Astrocyte (in vitro differentiated cells and primary cell): ENCODE data around the gene MT1HL1. TPM values are rescaled to one million over a fixed set of nuclear protein-coding genes. Genes with fewer than 3 reads are reported as not detected.

Experiments used
- DNase-seq: peaks from one replicate; pipeline ENCODE4 v3.0.0-alpha.2; 2010; ENCODE audit warnings: low read depth
- FAIRE-seq: peaks from 2 replicates; lab custom pipeline; 2011; peaks lifted over from hg19 to GRCh38; lab: Jason Lieb, UNC
- H2AFZ ChIP-seq: 2 replicates; pipeline ENCODE4 v1.6.0; 2012; ENCODE audit warnings: low read depth, low read length, inconsistent platforms
- H3K27ac ChIP-seq: 2 replicates; pipeline ENCODE4 v1.5.1; 2011; ENCODE audit warnings: low read depth, low read length, inconsistent platforms
- H3K27me3 ChIP-seq: 2 replicates; pipeline ENCODE4 v1.6.0; 2011; ENCODE audit warnings: low read length, inconsistent platforms; ENCODE audit not compliant: insufficient read depth
- H3K36me3 ChIP-seq: 2 replicates; pipeline ENCODE4 v1.5.1; 2011; ENCODE audit warnings: low read length, inconsistent platforms; ENCODE audit not compliant: insufficient read depth
- H3K4me1 ChIP-seq: 2 replicates; pipeline ENCODE4 v1.5.1; 2011; ENCODE audit warnings: low read length, inconsistent platforms; ENCODE audit not compliant: insufficient read depth
- H3K4me2 ChIP-seq: 2 replicates; pipeline ENCODE4 v1.6.0; 2012; ENCODE audit warnings: low read length, inconsistent platforms
- H3K4me3 ChIP-seq: 2 replicates; pipeline ENCODE4 v1.5.1; 2011; ENCODE audit warnings: low read depth, mild to moderate bottlenecking, low read length, inconsistent platforms; ENCODE audit not compliant: insufficient read depth
- H3K79me2 ChIP-seq: 2 replicates; pipeline ENCODE4 v1.6.0; 2012; ENCODE audit warnings: mild to moderate bottlenecking, low read length, inconsistent platforms; ENCODE audit not compliant: insufficient read depth
- H3K9ac ChIP-seq: 2 replicates; pipeline ENCODE4 v1.6.0; 2012; ENCODE audit warnings: mild to moderate bottlenecking, low read length, inconsistent platforms
- H3K9me3 ChIP-seq: 2 replicates; pipeline ENCODE4 v1.5.1; 2012; ENCODE audit warnings: low read depth, mild to moderate bottlenecking, low read length, inconsistent platforms; ENCODE audit not compliant: insufficient read depth
- H4K20me1 ChIP-seq: 2 replicates; pipeline ENCODE4 v1.6.0; 2012; ENCODE audit warnings: low read length, inconsistent platforms; ENCODE audit not compliant: insufficient read depth
- H3K27ac Mint-ChIP-seq: one replicate; pipeline ENCODE4 v1.8.0; 2021; ENCODE audit warnings: mild to moderate bottlenecking, mixed read lengths; ENCODE audit not compliant: unreplicated experiment
- H3K27me3 Mint-ChIP-seq: one replicate; pipeline ENCODE4 v1.8.0; 2021; ENCODE audit warnings: low read depth, mixed read lengths; ENCODE audit not compliant: unreplicated experiment
- H3K36me3 Mint-ChIP-seq: one replicate; pipeline ENCODE4 v1.8.0; 2021; ENCODE audit warnings: low read depth, mixed read lengths; ENCODE audit not compliant: unreplicated experiment
- H3K4me1 Mint-ChIP-seq: one replicate; pipeline ENCODE4 v1.8.0; 2021; ENCODE audit warnings: low read depth, mixed read lengths; ENCODE audit not compliant: unreplicated experiment
- H3K4me3 Mint-ChIP-seq: one replicate; pipeline ENCODE4 v1.8.0; 2021; ENCODE audit warnings: mild to moderate bottlenecking, moderate library complexity, mixed read lengths; ENCODE audit not compliant: unreplicated experiment
- H3K9me3 Mint-ChIP-seq: one replicate; pipeline ENCODE4 v1.8.0; 2021; ENCODE audit warnings: mild to moderate bottlenecking, mixed read lengths; ENCODE audit not compliant: unreplicated experiment
- CTCF ChIP-seq: IDR thresholded peaks from 2 replicates; pipeline ENCODE4 v1.5.1; 2011; ENCODE audit warnings: low read depth, mild to moderate bottlenecking, inconsistent platforms, low read length, moderate library complexity; ENCODE audit not compliant: insufficient read depth
- EZH2 ChIP-seq: IDR thresholded peaks from 2 replicates; pipeline ENCODE4 v1.6.1; 2012; ENCODE audit warnings: mild to moderate bottlenecking, low read length, inconsistent platforms; ENCODE audit not compliant: insufficient read depth
- total RNA-seq: library from RNA; stranded (reverse); gene quantifications from 2 replicates; pipeline ENCODE4 v1.2.1, GENCODE V29; 2021

Gene MT1HL1
- total RNA-seq, 1 donor from 2014 or later = not detected

GRCh38 chr1:237033804-237034203, 29.6 kb upstream of the MT1HL1 start:
- TF ChIP-seq CTCF (no peak), EZH2 (no peak)
- H3K27me3 ChIP-seq = peaks cover 3% of the 10 kb centered on the region
- peaks cover 3% of the 10 kb centered on the region for H3K4me1 ChIP-seq
- H3K4me3 Mint-ChIP-seq = no peak overlapping the region
- no peak overlapping the region for H3K4me2 ChIP-seq
- no peaks in the 10 kb centered on the region for H3K79me2 ChIP-seq
- DNase-seq (no peak), FAIRE-seq (no peak)
- H3K27me3 Mint-ChIP-seq = no peaks in the 10 kb centered on the region
- no peak overlapping the region for H2AFZ ChIP-seq
- no peak overlapping the region for H3K4me3 ChIP-seq
- H3K4me1 Mint-ChIP-seq = peaks cover 6% of the 10 kb centered on the region
- no peaks in the 10 kb centered on the region for H3K9me3 Mint-ChIP-seq
- no peak overlapping the region for H3K27ac Mint-ChIP-seq
- H3K27ac ChIP-seq = no peak overlapping the region
- no peaks in the 10 kb centered on the region for H4K20me1 ChIP-seq
- H3K9me3 ChIP-seq = no peaks in the 10 kb centered on the region
- H3K36me3 ChIP-seq = no peaks in the 10 kb centered on the region
- H3K9ac ChIP-seq = no peak overlapping the region
- no peaks in the 10 kb centered on the region for H3K36me3 Mint-ChIP-seq

- Histone ChIP-seq H3K9ac (no peak overlapping the region), H3K9me3 (no peaks in the 10 kb centered on the region), H3K79me2 (no peaks in the 10 kb centered on the region), H3K27me3 (peaks cover 1% of the 10 kb centered on the region), H2AFZ (no peak overlapping the region), H3K27ac (no peak overlapping the region), H3K36me3 (no peaks in the 10 kb centered on the region), H3K4me2 (no peak overlapping the region), H3K4me3 (no peak overlapping the region), H4K20me1 (no peaks in the 10 kb centered on the region), H3K4me1 (peaks cover 3% of the 10 kb centered on the region)
- TF ChIP-seq EZH2 (no peak), CTCF (no peak)
- H3K4me3 Mint-ChIP-seq = no peak overlapping the region
- H3K9me3 Mint-ChIP-seq = no peaks in the 10 kb centered on the region
- no peak for FAIRE-seq
- no peaks in the 10 kb centered on the region for H3K36me3 Mint-ChIP-seq
- peaks cover 6% of the 10 kb centered on the region for H3K4me1 Mint-ChIP-seq
- no peaks in the 10 kb centered on the region for H3K27me3 Mint-ChIP-seq
- no peak for DNase-seq
- H3K27ac Mint-ChIP-seq = no peak overlapping the region
These were observed 28.8 kb upstream of the MT1HL1 start for GRCh38 chr1:237033061-237033460.

GRCh38 chr1:237032029-237032428, 27.8 kb upstream of the MT1HL1 start:
- peak overlapping the region; percentile 26 for H3K4me2 ChIP-seq
- peaks cover 3% of the 10 kb centered on the region for H3K4me1 ChIP-seq
- H3K4me3 ChIP-seq = no peak overlapping the region
- FAIRE-seq (no peak), DNase-seq (no peak)
- no peaks in the 10 kb centered on the region for H3K9me3 ChIP-seq
- no peaks in the 10 kb centered on the region for H3K36me3 ChIP-seq
- no peaks in the 10 kb centered on the region for H4K20me1 ChIP-seq
- H3K36me3 Mint-ChIP-seq = no peaks in the 10 kb centered on the region
- H3K4me3 Mint-ChIP-seq = no peak overlapping the region
- no peak overlapping the region for H2AFZ ChIP-seq
- H3K9ac ChIP-seq = no peak overlapping the region
- H3K27me3 Mint-ChIP-seq = no peaks in the 10 kb centered on the region
- no peak overlapping the region for H3K27ac ChIP-seq
- TF ChIP-seq EZH2 (no peak), CTCF (no peak)
- no peak overlapping the region for H3K27ac Mint-ChIP-seq
- no peaks in the 10 kb centered on the region for H3K27me3 ChIP-seq
- H3K9me3 Mint-ChIP-seq = no peaks in the 10 kb centered on the region
- peaks cover 6% of the 10 kb centered on the region for H3K4me1 Mint-ChIP-seq
- no peaks in the 10 kb centered on the region for H3K79me2 ChIP-seq
